ENCODE results near the gene RCOR1.

DNA sequence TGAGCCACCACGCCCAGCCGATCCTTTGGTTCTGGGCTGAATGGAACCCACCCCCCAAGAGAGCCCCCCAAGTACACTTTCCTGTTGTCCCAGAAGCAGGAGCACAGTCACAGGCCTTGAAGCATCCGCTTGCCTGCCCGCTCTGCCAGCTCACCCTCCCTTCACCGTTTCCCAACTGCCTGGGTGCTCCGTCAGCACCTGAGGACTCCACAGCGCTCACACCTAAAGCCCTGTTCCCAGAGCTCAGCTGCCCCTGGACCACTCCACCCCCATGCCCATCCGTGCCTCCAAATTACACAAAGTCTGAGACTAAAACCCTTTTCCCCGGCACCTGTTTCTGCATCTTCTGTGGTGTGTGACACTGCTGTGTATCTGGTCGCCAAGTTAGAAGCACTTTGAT lies 140.5 kb downstream of the RCOR1 start:
- TF ChIP-seq, protein P1, sequence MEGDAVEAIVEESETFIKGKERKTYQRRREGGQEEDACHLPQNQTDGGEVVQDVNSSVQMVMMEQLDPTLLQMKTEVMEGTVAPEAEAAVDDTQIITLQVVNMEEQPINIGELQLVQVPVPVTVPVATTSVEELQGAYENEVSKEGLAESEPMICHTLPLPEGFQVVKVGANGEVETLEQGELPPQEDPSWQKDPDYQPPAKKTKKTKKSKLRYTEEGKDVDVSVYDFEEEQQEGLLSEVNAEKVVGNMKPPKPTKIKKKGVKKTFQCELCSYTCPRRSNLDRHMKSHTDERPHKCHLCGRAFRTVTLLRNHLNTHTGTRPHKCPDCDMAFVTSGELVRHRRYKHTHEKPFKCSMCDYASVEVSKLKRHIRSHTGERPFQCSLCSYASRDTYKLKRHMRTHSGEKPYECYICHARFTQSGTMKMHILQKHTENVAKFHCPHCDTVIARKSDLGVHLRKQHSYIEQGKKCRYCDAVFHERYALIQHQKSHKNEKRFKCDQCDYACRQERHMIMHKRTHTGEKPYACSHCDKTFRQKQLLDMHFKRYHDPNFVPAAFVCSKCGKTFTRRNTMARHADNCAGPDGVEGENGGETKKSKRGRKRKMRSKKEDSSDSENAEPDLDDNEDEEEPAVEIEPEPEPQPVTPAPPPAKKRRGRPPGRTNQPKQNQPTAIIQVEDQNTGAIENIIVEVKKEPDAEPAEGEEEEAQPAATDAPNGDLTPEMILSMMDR (IDR thresholded peaks at IDR 0.05), result no peak
- TF ChIP-seq POLR2A (IDR thresholded peaks at IDR 0.05), result no peak
- no peak for TF ChIP-seq EP300 (IDR thresholded peaks at IDR 0.05)

All from ovary (tissue), 3 donors.